ENCODE data around the gene KCNJ18. TPM values are rescaled to one million over a fixed set of nuclear protein-coding genes. Genes with fewer than 3 reads are reported as not detected.
A peak's percentile ranks its signal among the peaks of the same experiment; 100 is the strongest.
"Not testable (repeated sequence)": the region's sequence is repeated elsewhere in the genome, so short reads cannot be mapped to it uniquely, and the experiment has no call there.

The KCNJ18 gene
- total RNA-seq, 1 donor from 2014 or later: not detected

GRCh38 chr17:21689604-21690003 lies 2.7 kb upstream of the KCNJ18 start:
- Mint-ChIP-seq H3K27ac (ENCODE audit: unreplicated experiment) (peak overlapping the region; percentile 80), H3K4me3 (ENCODE audit: unreplicated experiment) (no peak overlapping the region), H3K36me3 (ENCODE audit: low read depth) (no peaks in the 10 kb centered on the region), H3K27me3 (ENCODE audit: low read depth) (no peaks in the 10 kb centered on the region), H3K9me3 (ENCODE audit: low read depth) (peaks cover 27% of the 10 kb centered on the region), H3K4me1 (ENCODE audit: low read depth) (no peaks in the 10 kb centered on the region)
- DNase-seq (ENCODE audit: low spot score): peak; percentile 91
- no peak for TF ChIP-seq CTCF (IDR thresholded peaks at IDR 0.05)

- DNase-seq (ENCODE audit: low spot score): peak; percentile 43
- not testable (repeated sequence) for H3K27me3 Mint-ChIP-seq (ENCODE audit: low read depth); H3K36me3 Mint-ChIP-seq (ENCODE audit: low read depth); H3K4me1 Mint-ChIP-seq (ENCODE audit: low read depth); H3K27ac Mint-ChIP-seq (ENCODE audit: unreplicated experiment); H3K4me3 Mint-ChIP-seq (ENCODE audit: unreplicated experiment)
- peaks cover 36% of the 10 kb centered on the region for H3K9me3 Mint-ChIP-seq (ENCODE audit: low read depth)
Measured at GRCh38 chr17:21690811-21691210, 1.5 kb upstream of the KCNJ18 start.

GRCh38 chr17:21691481-21691880 lies 842 bp upstream of the KCNJ18 start:
- H3K4me3 Mint-ChIP-seq (ENCODE audit: unreplicated experiment); H3K27me3 Mint-ChIP-seq (ENCODE audit: low read depth); H3K36me3 Mint-ChIP-seq (ENCODE audit: low read depth); H3K27ac Mint-ChIP-seq (ENCODE audit: unreplicated experiment); H3K4me1 Mint-ChIP-seq (ENCODE audit: low read depth): not testable (repeated sequence)
- H3K9me3 Mint-ChIP-seq (ENCODE audit: low read depth): peaks cover 36% of the 10 kb centered on the region
- DNase-seq (ENCODE audit: low spot score): peak; percentile 80

- not testable (repeated sequence) for H3K36me3 Mint-ChIP-seq (ENCODE audit: low read depth); H3K4me3 Mint-ChIP-seq (ENCODE audit: unreplicated experiment); H3K27me3 Mint-ChIP-seq (ENCODE audit: low read depth); H3K4me1 Mint-ChIP-seq (ENCODE audit: low read depth); H3K27ac Mint-ChIP-seq (ENCODE audit: unreplicated experiment)
- DNase-seq (ENCODE audit: low spot score): peak; percentile 68
- peaks cover 38% of the 10 kb centered on the region for H3K9me3 Mint-ChIP-seq (ENCODE audit: low read depth)
Measured at GRCh38 chr17:21692704-21693065, 362 bp downstream of the KCNJ18 start.

- H3K27ac Mint-ChIP-seq (ENCODE audit: unreplicated experiment); H3K4me1 Mint-ChIP-seq (ENCODE audit: low read depth); H3K27me3 Mint-ChIP-seq (ENCODE audit: low read depth); H3K4me3 Mint-ChIP-seq (ENCODE audit: unreplicated experiment); H3K36me3 Mint-ChIP-seq (ENCODE audit: low read depth): not testable (repeated sequence)
- peak; percentile 81 for DNase-seq (ENCODE audit: low spot score)
- peaks cover 40% of the 10 kb centered on the region for H3K9me3 Mint-ChIP-seq (ENCODE audit: low read depth)
Measured at GRCh38 chr17:21693391-21693796, 1.1 kb downstream of the KCNJ18 start.

- peaks cover 35% of the 10 kb centered on the region for H3K9me3 Mint-ChIP-seq (ENCODE audit: low read depth)
- not testable (repeated sequence) for H3K4me3 Mint-ChIP-seq (ENCODE audit: unreplicated experiment); H3K27me3 Mint-ChIP-seq (ENCODE audit: low read depth); H3K4me1 Mint-ChIP-seq (ENCODE audit: low read depth); H3K36me3 Mint-ChIP-seq (ENCODE audit: low read depth); H3K27ac Mint-ChIP-seq (ENCODE audit: unreplicated experiment)
- peak; percentile 19 for DNase-seq (ENCODE audit: low spot score)
Measured at GRCh38 chr17:21693937-21694336, 1.6 kb downstream of the KCNJ18 start.

- H3K36me3 Mint-ChIP-seq (ENCODE audit: low read depth); DNase-seq (ENCODE audit: low spot score); H3K27ac Mint-ChIP-seq (ENCODE audit: unreplicated experiment); H3K4me1 Mint-ChIP-seq (ENCODE audit: low read depth); H3K27me3 Mint-ChIP-seq (ENCODE audit: low read depth); H3K4me3 Mint-ChIP-seq (ENCODE audit: unreplicated experiment): not testable (repeated sequence)
- H3K9me3 Mint-ChIP-seq (ENCODE audit: low read depth): peaks cover 26% of the 10 kb centered on the region
Measured at GRCh38 chr17:21696227-21696626, 3.9 kb downstream of the KCNJ18 start.

- H3K4me3 Mint-ChIP-seq (ENCODE audit: unreplicated experiment); H3K36me3 Mint-ChIP-seq (ENCODE audit: low read depth): not testable (repeated sequence)
- H3K9me3 Mint-ChIP-seq (ENCODE audit: low read depth): peaks cover 26% of the 10 kb centered on the region
Measured at GRCh38 chr17:21696842-21697507, 4.7 kb downstream of the KCNJ18 start.

GRCh38 chr17:21697508-21697860 lies 5.2 kb downstream of the KCNJ18 start:
- H3K27me3 Mint-ChIP-seq (ENCODE audit: low read depth); H3K27ac Mint-ChIP-seq (ENCODE audit: unreplicated experiment); H3K4me1 Mint-ChIP-seq (ENCODE audit: low read depth); H3K4me3 Mint-ChIP-seq (ENCODE audit: unreplicated experiment); H3K36me3 Mint-ChIP-seq (ENCODE audit: low read depth): not testable (repeated sequence)
- peaks cover 26% of the 10 kb centered on the region for H3K9me3 Mint-ChIP-seq (ENCODE audit: low read depth)
- DNase-seq (ENCODE audit: low spot score): peak; percentile 90

More at GRCh38 chr17:21696842-21697507, 4.7 kb downstream of the KCNJ18 start:
- peak; percentile 62 for DNase-seq (ENCODE audit: low spot score)
- not testable (repeated sequence) for H3K27ac Mint-ChIP-seq (ENCODE audit: unreplicated experiment); H3K27me3 Mint-ChIP-seq (ENCODE audit: low read depth); H3K4me1 Mint-ChIP-seq (ENCODE audit: low read depth)

- not testable (repeated sequence) for H3K27ac Mint-ChIP-seq (ENCODE audit: unreplicated experiment); H3K27me3 Mint-ChIP-seq (ENCODE audit: low read depth); H3K36me3 Mint-ChIP-seq (ENCODE audit: low read depth); H3K4me3 Mint-ChIP-seq (ENCODE audit: unreplicated experiment); H3K4me1 Mint-ChIP-seq (ENCODE audit: low read depth)
- peak; percentile 91 for DNase-seq (ENCODE audit: low spot score)
- peaks cover 24% of the 10 kb centered on the region for H3K9me3 Mint-ChIP-seq (ENCODE audit: low read depth)
Measured at GRCh38 chr17:21698437-21699075, 6.2 kb downstream of the KCNJ18 start.

GRCh38 chr17:21699124-21699523 lies 6.8 kb downstream of the KCNJ18 start:
- not testable (repeated sequence) for H3K4me3 Mint-ChIP-seq (ENCODE audit: unreplicated experiment); H3K27me3 Mint-ChIP-seq (ENCODE audit: low read depth); H3K4me1 Mint-ChIP-seq (ENCODE audit: low read depth); H3K36me3 Mint-ChIP-seq (ENCODE audit: low read depth); H3K27ac Mint-ChIP-seq (ENCODE audit: unreplicated experiment)
- peak; percentile 27 for DNase-seq (ENCODE audit: low spot score)
- peaks cover 24% of the 10 kb centered on the region for H3K9me3 Mint-ChIP-seq (ENCODE audit: low read depth)

- H3K36me3 Mint-ChIP-seq (ENCODE audit: low read depth); H3K4me1 Mint-ChIP-seq (ENCODE audit: low read depth); H3K4me3 Mint-ChIP-seq (ENCODE audit: unreplicated experiment); H3K27ac Mint-ChIP-seq (ENCODE audit: unreplicated experiment); H3K27me3 Mint-ChIP-seq (ENCODE audit: low read depth): not testable (repeated sequence)
- peaks cover 29% of the 10 kb centered on the region for H3K9me3 Mint-ChIP-seq (ENCODE audit: low read depth)
- DNase-seq (ENCODE audit: low spot score): peak; percentile 70
Measured at GRCh38 chr17:21699573-21700236, 7.4 kb downstream of the KCNJ18 start.

Measured in chondrocyte (in vitro differentiated cells).